ENCODE data around the gene ANO10.

The ANO10 gene

GRCh38 chr3:43364494-43364893 is 257.3 kb downstream of the ANO10 start:
- H3K27me3 ChIP-seq (ENCODE audit: insufficient read depth, low read length, poor library complexity): no peaks in the 10 kb centered on the region
- no peaks in the 10 kb centered on the region for H4K20me1 ChIP-seq (ENCODE audit: insufficient read depth, low read length)
- H3K79me2 ChIP-seq (ENCODE audit: insufficient read depth, low read length): no peaks in the 10 kb centered on the region
- no peaks in the 10 kb centered on the region for H3K36me3 ChIP-seq (ENCODE audit: insufficient read depth, low read length)
- H2AFZ ChIP-seq (ENCODE audit: low read depth, low read length): no peak overlapping the region
- DNase-seq: no peak
- H3K9me3 ChIP-seq (ENCODE audit: insufficient read depth, low read length, severe bottlenecking): no peaks in the 10 kb centered on the region
- H3K4me3 ChIP-seq (ENCODE audit: low read depth in 1 of 2, low read length in 2 of 2): no peak overlapping the region
- H3K9ac ChIP-seq (ENCODE audit: low read depth, low read length): no peak overlapping the region
- H3K4me1 ChIP-seq (ENCODE audit: insufficient read depth, low read length): no peaks in the 10 kb centered on the region
- ATAC-seq (ENCODE audit: insufficient read depth, low read depth): no peak
- H3K27ac ChIP-seq (ENCODE audit: low read length): no peak overlapping the region
- H3K4me2 ChIP-seq (ENCODE audit: insufficient read depth, low read length): no peak overlapping the region
- no peak for TF ChIP-seq CTCF (IDR thresholded peaks at IDR 0.05; ENCODE audit: borderline replicate concordance, extremely low read depth, low read length, poor library complexity, severe bottlenecking)
- TF ChIP-seq EZH2 (IDR thresholded peaks at IDR 0.05; ENCODE audit: borderline replicate concordance, low read depth, low read length, severe bottlenecking): no peak

- H3K9me3 ChIP-seq (ENCODE audit: insufficient read depth, low read length, severe bottlenecking): no peaks in the 10 kb centered on the region
- TF ChIP-seq EZH2 (IDR thresholded peaks at IDR 0.05; ENCODE audit: borderline replicate concordance, low read depth, low read length, severe bottlenecking) (no peak), CTCF (IDR thresholded peaks at IDR 0.05; ENCODE audit: borderline replicate concordance, extremely low read depth, low read length, poor library complexity, severe bottlenecking) (no peak)
Observed at GRCh38 chr3:43363621-43364266, 258.1 kb downstream of the ANO10 start.

GRCh38 chr3:43362961-43363360 is 258.9 kb downstream of the ANO10 start:
- Histone ChIP-seq H3K9me3 (ENCODE audit: insufficient read depth, low read length, severe bottlenecking) (no peaks in the 10 kb centered on the region), H3K79me2 (ENCODE audit: insufficient read depth, low read length) (no peaks in the 10 kb centered on the region), H3K27ac (ENCODE audit: low read length) (no peak overlapping the region), H4K20me1 (ENCODE audit: insufficient read depth, low read length) (no peaks in the 10 kb centered on the region), H3K4me1 (ENCODE audit: insufficient read depth, low read length) (no peaks in the 10 kb centered on the region), H3K4me2 (ENCODE audit: insufficient read depth, low read length) (no peak overlapping the region), H3K9ac (ENCODE audit: low read depth, low read length) (no peak overlapping the region), H3K4me3 (ENCODE audit: low read depth in 1 of 2, low read length in 2 of 2) (no peak overlapping the region), H2AFZ (ENCODE audit: low read depth, low read length) (no peak overlapping the region), H3K36me3 (ENCODE audit: insufficient read depth, low read length) (no peaks in the 10 kb centered on the region), H3K27me3 (ENCODE audit: insufficient read depth, low read length, poor library complexity) (no peaks in the 10 kb centered on the region)
- ATAC-seq (ENCODE audit: insufficient read depth, low read depth): no peak
- no peak for TF ChIP-seq CTCF (IDR thresholded peaks at IDR 0.05; ENCODE audit: borderline replicate concordance, extremely low read depth, low read length, poor library complexity, severe bottlenecking)
- TF ChIP-seq EZH2 (IDR thresholded peaks at IDR 0.05; ENCODE audit: borderline replicate concordance, low read depth, low read length, severe bottlenecking): no peak
- DNase-seq: no peak

More at GRCh38 chr3:43363621-43364266, 258.1 kb downstream of the ANO10 start:
- Histone ChIP-seq H3K36me3 (ENCODE audit: insufficient read depth, low read length) (no peaks in the 10 kb centered on the region), H3K9ac (ENCODE audit: low read depth, low read length) (no peak overlapping the region), H3K4me3 (ENCODE audit: low read depth in 1 of 2, low read length in 2 of 2) (no peak overlapping the region), H3K27me3 (ENCODE audit: insufficient read depth, low read length, poor library complexity) (no peaks in the 10 kb centered on the region), H3K4me2 (ENCODE audit: insufficient read depth, low read length) (no peak overlapping the region), H3K27ac (ENCODE audit: low read length) (no peak overlapping the region), H2AFZ (ENCODE audit: low read depth, low read length) (no peak overlapping the region), H4K20me1 (ENCODE audit: insufficient read depth, low read length) (no peaks in the 10 kb centered on the region), H3K79me2 (ENCODE audit: insufficient read depth, low read length) (no peaks in the 10 kb centered on the region), H3K4me1 (ENCODE audit: insufficient read depth, low read length) (no peaks in the 10 kb centered on the region)
- DNase-seq (no peak), ATAC-seq (ENCODE audit: insufficient read depth, low read depth) (no peak)

All from DND-41 (cell line).